Activated CD4-positive, alpha-beta memory T cell treated with anti-CD3 and anti-CD28 coated beads for 36 hours (primary cell): ENCODE measurements around the gene ZBTB20. TPM values are rescaled to one million over a fixed set of nuclear protein-coding genes. Genes with fewer than 3 reads are reported as not detected.

ENCODE experiments used
- CTCF ChIA-PET: fragments of 350-600 bp; sonication (Branson Sonifier 250); formaldehyde crosslinking; loops from one replicate; lab custom pipeline; 2021; ENCODE audit warnings: antibody characterized with exemption, inconsistent platforms; lab: Charles Lee
- POLR2A ChIA-PET: fragments of 350-600 bp; sonication (Branson Sonifier 250); formaldehyde crosslinking; loops from one replicate; lab custom pipeline; 2021; ENCODE audit warnings: antibody characterized with exemption; lab: Charles Lee
- DNase-seq: peaks from one replicate; pipeline ENCODE4 v3.0.0-alpha.2; 2020
- H3K27ac Mint-ChIP-seq: one replicate; pipeline ENCODE4 v1.8.0; 2021; ENCODE audit warnings: mixed read lengths
- H3K27me3 Mint-ChIP-seq: one replicate; pipeline ENCODE4 v1.8.0; 2021; ENCODE audit warnings: mixed read lengths
- H3K36me3 Mint-ChIP-seq: one replicate; pipeline ENCODE4 v1.8.0; 2021; ENCODE audit warnings: mixed read lengths
- H3K4me1 Mint-ChIP-seq: one replicate; pipeline ENCODE4 v1.8.0; 2021; ENCODE audit warnings: low read depth, mixed read lengths
- H3K4me3 Mint-ChIP-seq: one replicate; pipeline ENCODE4 v1.8.0; 2021; ENCODE audit warnings: mild to moderate bottlenecking, mixed read lengths
- H3K9me3 Mint-ChIP-seq: one replicate; pipeline ENCODE4 v1.8.0; 2021; ENCODE audit warnings: mixed read lengths
- intact Hi-C: fragments of 100-400 bp; cut with micrococcal nuclease; formaldehyde crosslinking; loops from one replicate; pipeline ENCODE4 v1.15.1; 2023
- total RNA-seq, 2 experiments: library from RNA; stranded (reverse); gene quantifications; one replicate each; pipeline ENCODE4 v1.2.3, GENCODE V29; 2021

ZBTB20 gene
- total RNA-seq, 2 experiments from 2014 or later = 4.4 to 5.4 TPM

DNA sequence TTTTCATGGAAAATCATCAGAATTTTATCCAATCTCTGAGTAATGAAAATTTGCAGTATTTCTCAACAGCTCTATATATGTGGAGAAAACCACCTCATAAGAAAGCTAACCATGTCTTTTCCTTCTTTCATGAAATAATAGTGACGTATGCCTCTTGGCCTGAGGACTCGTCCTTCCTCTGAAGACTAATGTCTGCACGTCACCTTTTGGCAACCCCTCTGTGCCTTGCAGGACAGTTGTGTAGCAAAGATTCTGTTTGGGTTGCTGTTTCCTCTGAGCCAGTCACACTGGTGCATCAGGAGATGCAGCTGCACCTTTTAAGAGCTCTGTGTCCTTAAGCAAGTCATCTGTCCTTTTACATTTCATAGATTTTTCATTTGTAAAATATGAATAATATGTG lies 684.3 kb downstream of the ZBTB20 start:
- ChIA-PET CTCF (interaction anchor here (1.4 kb wide), 1 partner anchor 78 kb away, joined by 3 read pairs; no protein-coding TSS in a partner anchor), POLR2A (no interaction called here)
- Mint-ChIP-seq H3K9me3 (no peaks in the 10 kb centered on the region), H3K27ac (no peak overlapping the region), H3K36me3 (no peaks in the 10 kb centered on the region), H3K4me3 (no peak overlapping the region), H3K27me3 (no peaks in the 10 kb centered on the region), H3K4me1 (no peaks in the 10 kb centered on the region)
- intact Hi-C loops = no loop called here
- DNase-seq = no peak

DNA sequence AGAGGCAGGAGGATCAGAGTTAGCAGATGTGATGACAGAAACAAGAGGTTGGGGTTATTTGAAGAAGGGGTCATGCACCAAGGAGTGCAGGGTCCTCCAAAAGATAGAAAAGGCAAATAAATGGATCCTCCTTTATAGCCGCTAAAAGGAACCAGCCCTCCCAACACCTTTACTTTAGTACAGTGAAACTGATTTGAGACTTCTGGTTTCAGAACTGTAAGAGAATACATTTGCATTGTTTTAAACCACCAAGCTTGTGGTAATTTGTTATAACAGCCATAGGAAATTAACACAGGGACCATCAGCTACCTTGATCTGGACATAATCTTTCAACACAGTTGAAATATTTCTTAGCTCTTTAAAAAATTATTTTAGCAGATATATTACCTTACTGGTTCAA lies 686.6 kb downstream of the ZBTB20 start:
- Mint-ChIP-seq H3K9me3 (no peaks in the 10 kb centered on the region), H3K27ac (no peak overlapping the region), H3K4me1 (no peaks in the 10 kb centered on the region), H3K4me3 (no peak overlapping the region), H3K36me3 (no peaks in the 10 kb centered on the region), H3K27me3 (no peaks in the 10 kb centered on the region)
- DNase-seq = no peak
- POLR2A ChIA-PET = no interaction called here
- intact Hi-C loops = no loop called here
- CTCF ChIA-PET = no interaction called here

DNA sequence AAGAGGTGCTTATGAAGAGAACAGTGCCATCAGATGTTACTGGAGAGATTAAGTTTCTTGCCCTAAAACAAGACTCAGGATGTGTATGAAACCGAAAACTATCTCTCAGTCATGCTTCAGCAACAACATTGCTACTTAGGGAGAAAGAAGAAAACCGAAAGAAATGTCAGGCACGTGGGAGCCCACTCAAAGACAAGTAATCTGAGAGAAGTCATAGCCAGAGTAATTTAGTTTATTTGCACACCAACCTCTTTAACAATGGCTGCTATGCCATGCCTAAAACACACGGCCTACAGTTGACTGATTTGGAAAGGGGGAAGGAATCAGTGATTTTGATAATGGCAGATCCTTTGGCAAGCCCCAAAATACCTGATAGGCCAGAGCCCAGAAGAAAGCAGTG lies 690.3 kb downstream of the ZBTB20 start:
- intact Hi-C loops = no loop called here
- CTCF ChIA-PET = interaction anchor here (1.0 kb wide), 1 partner anchor 37 kb away, joined by 3 read pairs; no protein-coding TSS in a partner anchor
- DNase-seq = no peak
- no peaks in the 10 kb centered on the region for H3K9me3 Mint-ChIP-seq
- no peak overlapping the region for H3K27ac Mint-ChIP-seq
- no peaks in the 10 kb centered on the region for H3K27me3 Mint-ChIP-seq
- no peak overlapping the region for H3K4me3 Mint-ChIP-seq
- POLR2A ChIA-PET = no interaction called here
- peaks cover 2% of the 10 kb centered on the region for H3K4me1 Mint-ChIP-seq
- H3K36me3 Mint-ChIP-seq = no peaks in the 10 kb centered on the region

DNA sequence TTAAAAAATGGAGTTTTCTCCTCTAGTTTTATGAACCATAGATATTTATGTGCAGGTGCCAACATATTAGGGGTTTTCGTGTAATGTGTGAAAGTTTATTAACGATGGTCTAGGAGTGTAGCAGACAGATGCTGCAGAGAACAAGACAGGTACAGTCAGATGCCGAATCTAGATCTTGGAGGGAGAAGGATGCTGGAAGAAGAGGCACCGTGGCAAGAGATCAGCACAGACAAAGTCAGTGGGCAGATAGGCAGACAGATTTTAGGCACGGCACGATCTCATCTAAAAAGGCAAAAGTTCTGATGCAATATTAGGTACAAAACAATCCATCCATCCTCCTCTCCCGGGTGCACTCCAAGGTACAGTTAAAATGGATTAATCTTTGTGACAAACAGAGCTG lies 691.7 kb downstream of the ZBTB20 start:
- POLR2A ChIA-PET = no interaction called here
- no peak for DNase-seq
- Mint-ChIP-seq H3K27ac (no peak overlapping the region), H3K4me1 (peaks cover 2% of the 10 kb centered on the region), H3K4me3 (no peak overlapping the region), H3K36me3 (no peaks in the 10 kb centered on the region), H3K9me3 (no peaks in the 10 kb centered on the region), H3K27me3 (no peaks in the 10 kb centered on the region)
- intact Hi-C loops = no loop called here
- CTCF ChIA-PET = interaction anchor here (0.7 to 1.0 kb wide), 2 partner anchors 11 to 71 kb away, joined by 3 to 4 read pairs; no protein-coding TSS in a partner anchor

DNA sequence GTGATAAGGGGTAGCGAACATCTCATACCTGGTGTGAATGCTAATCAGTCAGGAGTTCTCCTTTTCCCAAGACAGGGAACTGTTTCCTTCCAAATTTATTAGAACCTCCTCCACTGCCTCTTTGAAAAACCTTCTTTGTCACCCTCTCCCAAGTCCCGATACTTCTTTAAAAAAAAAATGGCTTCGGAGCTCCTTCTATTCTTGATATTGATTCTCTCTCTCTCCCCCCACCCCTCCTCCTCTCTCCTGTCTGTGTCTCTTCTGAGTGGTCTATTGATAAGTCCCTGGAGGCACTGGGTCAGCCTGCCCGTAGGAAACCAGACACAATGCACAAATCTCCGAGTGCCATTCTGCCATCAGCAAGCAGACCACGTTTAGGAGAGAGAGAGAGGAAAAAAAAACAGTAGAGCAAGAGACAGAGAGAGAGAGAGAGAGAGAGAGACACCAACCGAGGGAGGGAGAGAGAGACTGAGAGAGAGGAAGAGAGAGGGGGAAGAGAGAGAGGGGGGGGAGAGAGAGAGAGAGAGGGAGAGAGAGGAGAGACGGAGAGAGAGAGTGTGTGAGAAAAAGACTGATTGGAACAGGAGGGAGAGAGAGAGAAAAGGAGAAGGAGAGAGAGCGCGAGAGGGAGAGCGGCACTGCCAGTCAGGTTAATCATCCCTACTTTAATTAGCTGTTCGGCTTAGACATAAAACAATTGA lies 692.4 kb downstream of the ZBTB20 start:
- Mint-ChIP-seq H3K4me3 (no peak overlapping the region), H3K9me3 (no peaks in the 10 kb centered on the region), H3K36me3 (no peaks in the 10 kb centered on the region), H3K27me3 (no peaks in the 10 kb centered on the region), H3K4me1 (peaks cover 2% of the 10 kb centered on the region), H3K27ac (no peak overlapping the region)
- intact Hi-C loops = no loop called here
- POLR2A ChIA-PET = no interaction called here
- DNase-seq = no peak
- CTCF ChIA-PET = interaction anchor here (1.7 kb wide), 1 partner anchor 36 kb away, joined by 6 read pairs; no protein-coding TSS in a partner anchor

DNA sequence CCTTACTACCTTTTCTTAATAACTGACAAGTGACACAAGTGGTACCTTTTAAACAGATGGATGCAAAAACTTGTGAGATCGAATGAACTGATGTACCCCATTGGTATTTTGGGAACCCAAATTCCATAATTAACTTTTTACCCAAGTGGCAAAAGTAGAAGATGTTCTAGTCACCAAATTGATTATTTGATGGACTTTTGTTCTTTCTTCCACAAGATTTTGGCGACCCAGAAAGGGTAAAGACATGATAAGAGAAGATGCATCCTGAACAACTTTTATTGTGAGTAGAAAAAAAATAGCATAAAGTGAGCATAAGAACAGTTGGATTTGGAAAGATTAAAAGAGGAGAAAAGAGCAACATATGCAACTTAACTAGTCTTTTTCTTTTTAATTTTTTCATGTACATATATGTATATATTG lies 693.7 kb downstream of the ZBTB20 start:
- CTCF ChIA-PET = interaction anchor here (0.7 to 1.7 kb wide), 2 partner anchors 35 to 491 kb away, joined by 3 to 6 read pairs; no protein-coding TSS in a partner anchor
- no peak for DNase-seq
- Mint-ChIP-seq H3K4me1 (peaks cover 2% of the 10 kb centered on the region), H3K27me3 (no peaks in the 10 kb centered on the region), H3K9me3 (no peaks in the 10 kb centered on the region), H3K27ac (no peak overlapping the region), H3K36me3 (no peaks in the 10 kb centered on the region), H3K4me3 (no peak overlapping the region)
- intact Hi-C loops = no loop called here
- POLR2A ChIA-PET = no interaction called here

DNA sequence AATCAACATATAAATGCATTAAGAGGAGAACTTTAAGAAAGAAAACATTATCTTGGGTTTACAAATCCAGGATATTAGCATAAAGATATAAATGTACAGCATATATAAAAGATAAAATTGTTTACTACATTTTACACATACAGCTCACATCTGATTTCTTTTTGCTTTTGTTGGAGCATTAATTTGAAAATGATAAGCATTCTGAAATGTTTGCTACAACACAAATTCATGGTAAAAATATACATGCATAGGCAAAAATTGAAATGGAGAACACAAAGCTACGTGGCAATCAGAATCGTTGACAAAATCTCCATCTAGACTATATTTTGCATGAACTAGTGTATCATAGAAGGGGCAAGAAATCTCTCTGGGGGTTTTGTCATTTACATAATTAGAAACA lies 694.2 kb downstream of the ZBTB20 start:
- H3K9me3 Mint-ChIP-seq = no peaks in the 10 kb centered on the region
- H3K36me3 Mint-ChIP-seq = no peaks in the 10 kb centered on the region
- CTCF ChIA-PET = no interaction called here
- DNase-seq = no peak
- peaks cover 2% of the 10 kb centered on the region for H3K4me1 Mint-ChIP-seq
- no peaks in the 10 kb centered on the region for H3K27me3 Mint-ChIP-seq
- POLR2A ChIA-PET = no interaction called here
- intact Hi-C loops = no loop called here
- no peak overlapping the region for H3K27ac Mint-ChIP-seq
- H3K4me3 Mint-ChIP-seq = no peak overlapping the region

DNA sequence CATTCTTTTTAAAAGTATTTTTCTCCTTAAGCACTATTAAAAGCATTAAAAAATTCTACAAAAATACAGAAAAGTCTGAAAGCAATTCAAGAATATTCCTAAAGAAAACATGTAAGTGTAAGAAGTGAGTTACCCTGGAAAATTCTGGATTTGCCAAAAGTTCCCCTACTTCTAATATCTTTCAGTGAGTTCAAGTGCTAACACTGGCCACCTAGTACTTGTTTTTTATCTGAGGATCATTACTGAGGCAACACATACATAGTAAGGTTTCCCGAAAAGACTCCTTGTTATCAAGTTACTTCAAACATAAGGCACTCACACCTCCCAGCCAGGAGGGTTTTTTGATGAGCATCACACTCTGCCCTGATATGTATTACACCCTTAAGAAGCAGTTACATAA lies 694.8 kb downstream of the ZBTB20 start:
- no peak for DNase-seq
- no peaks in the 10 kb centered on the region for H3K36me3 Mint-ChIP-seq
- no peaks in the 10 kb centered on the region for H3K27me3 Mint-ChIP-seq
- no peaks in the 10 kb centered on the region for H3K9me3 Mint-ChIP-seq
- no peak overlapping the region for H3K27ac Mint-ChIP-seq
- ChIA-PET CTCF (no interaction called here), POLR2A (no interaction called here)
- H3K4me1 Mint-ChIP-seq = peaks cover 2% of the 10 kb centered on the region
- no peak overlapping the region for H3K4me3 Mint-ChIP-seq
- intact Hi-C loops = no loop called here

DNA sequence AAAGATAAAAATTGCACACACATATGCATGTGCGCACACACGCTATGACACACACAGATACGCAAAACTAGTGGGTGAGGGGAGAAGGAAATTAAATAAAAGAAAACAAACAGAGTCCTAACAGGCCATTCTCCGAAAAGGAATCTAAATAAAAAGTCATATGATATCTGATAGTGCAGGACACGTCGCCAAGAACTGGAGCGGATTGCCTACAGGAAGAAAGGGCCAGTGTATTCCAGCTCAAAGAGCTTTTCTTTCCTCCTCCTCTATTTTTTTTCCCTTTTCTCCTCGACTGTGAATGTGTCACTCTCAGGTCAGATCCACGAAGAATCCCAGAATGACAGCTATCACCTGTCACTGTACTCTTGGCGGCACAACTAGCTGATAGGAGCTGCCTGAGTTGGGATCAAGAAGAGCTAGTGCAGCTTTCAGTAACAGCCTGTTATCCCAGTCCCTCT lies 695.5 kb downstream of the ZBTB20 start:
- CTCF ChIA-PET = no interaction called here
- no peaks in the 10 kb centered on the region for H3K27me3 Mint-ChIP-seq
- intact Hi-C loops = no loop called here
- no peaks in the 10 kb centered on the region for H3K9me3 Mint-ChIP-seq
- no peak overlapping the region for H3K27ac Mint-ChIP-seq
- no peaks in the 10 kb centered on the region for H3K36me3 Mint-ChIP-seq
- H3K4me1 Mint-ChIP-seq = peaks cover 2% of the 10 kb centered on the region
- DNase-seq = no peak
- POLR2A ChIA-PET = no interaction called here
- H3K4me3 Mint-ChIP-seq = no peak overlapping the region

DNA sequence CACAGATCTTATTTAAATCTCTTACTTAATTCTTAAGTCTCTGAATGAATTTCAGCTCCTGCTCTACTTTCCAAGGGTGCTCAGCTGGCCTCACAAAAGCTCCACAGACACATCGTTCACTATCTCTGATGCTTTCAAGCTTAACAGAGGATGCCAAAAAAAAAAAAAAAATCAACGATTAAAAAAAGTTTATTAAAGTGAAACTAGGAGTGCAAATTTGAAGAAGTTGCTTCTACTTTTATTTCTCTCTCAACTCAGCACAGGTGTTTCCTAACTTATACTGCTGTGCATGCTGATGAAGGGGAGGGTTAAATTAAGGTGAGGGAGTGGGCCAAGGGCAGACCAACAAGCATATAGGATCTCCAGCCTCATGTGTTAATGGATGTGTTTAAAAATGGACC lies 696.0 kb downstream of the ZBTB20 start:
- POLR2A ChIA-PET = no interaction called here
- Mint-ChIP-seq H3K9me3 (no peaks in the 10 kb centered on the region), H3K4me1 (peaks cover 2% of the 10 kb centered on the region), H3K4me3 (no peak overlapping the region), H3K36me3 (no peaks in the 10 kb centered on the region), H3K27me3 (no peaks in the 10 kb centered on the region), H3K27ac (no peak overlapping the region)
- DNase-seq = no peak
- CTCF ChIA-PET = no interaction called here
- intact Hi-C loops = no loop called here

DNA sequence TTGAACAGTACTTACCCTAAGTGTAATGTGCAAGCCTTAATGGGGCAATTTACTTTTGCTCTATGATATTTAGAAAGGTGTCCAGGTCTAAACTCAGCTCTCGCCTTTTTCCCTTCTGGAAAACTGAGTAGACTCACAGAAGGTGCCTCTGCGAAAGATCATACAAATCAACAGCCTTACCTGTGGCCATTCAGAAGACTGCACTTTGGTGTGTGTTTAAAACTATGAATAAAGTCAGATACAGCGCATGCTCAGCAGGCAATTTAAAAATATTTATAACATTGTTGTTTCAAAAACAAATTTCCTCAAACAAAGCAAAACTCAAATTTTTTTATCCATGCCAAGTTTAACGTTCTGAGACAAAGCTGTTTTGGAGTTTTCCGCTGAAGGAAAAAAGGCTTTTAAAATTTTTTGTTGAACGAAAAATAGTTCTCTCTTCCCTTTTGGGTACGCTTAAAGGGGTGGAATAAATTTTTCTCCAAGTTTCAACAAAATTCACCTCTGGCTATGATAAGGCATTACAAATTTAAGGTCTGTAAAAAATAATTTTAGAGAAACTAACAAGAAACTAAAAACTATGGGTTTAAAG lies 697.0 kb downstream of the ZBTB20 start:
- no peak overlapping the region for H3K4me3 Mint-ChIP-seq
- DNase-seq = no peak
- intact Hi-C loops = no loop called here
- ChIA-PET CTCF (no interaction called here), POLR2A (no interaction called here)
- H3K9me3 Mint-ChIP-seq = no peaks in the 10 kb centered on the region
- no peaks in the 10 kb centered on the region for H3K27me3 Mint-ChIP-seq
- H3K27ac Mint-ChIP-seq = no peak overlapping the region
- peaks cover 2% of the 10 kb centered on the region for H3K4me1 Mint-ChIP-seq
- no peaks in the 10 kb centered on the region for H3K36me3 Mint-ChIP-seq

DNA sequence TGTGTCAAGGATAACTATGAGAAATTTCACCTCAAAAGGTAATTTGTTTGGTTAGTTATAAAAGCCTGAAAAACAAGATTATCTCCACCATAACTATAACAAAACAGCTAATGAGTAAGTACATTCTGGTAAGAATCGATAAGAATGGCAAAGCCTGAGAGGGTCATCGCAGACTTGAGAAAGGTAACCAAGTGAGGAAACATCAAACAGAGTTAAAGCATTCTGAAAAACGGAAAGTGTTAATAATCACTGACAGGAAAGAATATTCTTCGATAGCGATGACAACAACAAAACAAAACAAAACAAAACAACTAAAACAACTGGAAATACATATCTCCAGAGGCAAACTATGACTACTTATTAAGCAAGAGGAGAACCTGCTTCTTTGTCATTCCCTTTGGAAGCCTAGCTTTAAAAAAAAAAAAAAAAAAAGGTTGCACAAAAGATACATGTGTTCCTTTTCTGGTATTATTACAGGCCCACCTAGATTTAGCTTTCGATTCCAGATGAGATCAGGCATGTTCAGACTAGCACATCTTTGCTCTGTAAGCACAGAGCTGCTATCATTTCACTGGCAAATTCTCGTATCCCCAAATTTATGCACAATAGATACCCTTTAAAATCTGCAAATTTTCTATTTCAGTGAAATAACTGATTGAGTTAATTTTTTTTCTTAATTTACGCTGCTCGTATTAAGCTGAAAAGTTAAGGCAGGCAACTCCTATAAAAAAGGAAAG lies 697.6 kb downstream of the ZBTB20 start:
- Mint-ChIP-seq H3K36me3 (no peaks in the 10 kb centered on the region), H3K4me3 (no peak overlapping the region), H3K4me1 (peaks cover 2% of the 10 kb centered on the region), H3K27ac (no peak overlapping the region), H3K27me3 (no peaks in the 10 kb centered on the region), H3K9me3 (no peaks in the 10 kb centered on the region)
- intact Hi-C loops = no loop called here
- ChIA-PET POLR2A (no interaction called here), CTCF (no interaction called here)
- DNase-seq = no peak
